NCI-H748 (cell line): ENCODE results near the gene PGPEP1.

Experiments used
- DNase-seq: peaks from one replicate; lab custom pipeline; 2025; ENCODE audit not compliant: unreplicated experiment; lab: John Stamatoyannopoulos, UW

PGPEP1 gene

GRCh38 chr19:18417250-18418028 is 77.0 kb downstream of the PGPEP1 start:
- DNase-seq = peak; percentile 83

DNA sequence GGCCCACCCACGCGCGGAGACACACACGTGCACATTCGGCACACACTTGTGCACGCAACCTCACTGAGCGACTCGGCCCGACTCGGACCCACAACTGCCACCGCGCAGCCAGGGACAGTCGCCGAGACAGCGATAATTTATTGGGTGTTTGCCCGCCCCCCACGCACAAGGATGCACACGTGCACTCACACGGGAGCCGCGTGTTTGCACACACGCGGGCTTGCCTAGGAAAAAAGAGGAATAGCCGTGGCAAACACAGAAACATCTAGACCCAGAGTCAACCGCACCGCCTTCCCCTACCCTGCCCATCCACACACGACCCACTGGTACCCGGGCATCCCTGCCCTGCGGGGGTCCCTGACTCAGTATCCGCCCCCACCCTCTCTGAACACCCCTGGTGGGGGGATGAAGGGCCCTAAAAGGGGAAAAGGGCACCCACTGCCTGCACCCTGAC is 77.7 kb downstream of the PGPEP1 start:
- peak; percentile 41 for DNase-seq

GRCh38 chr19:18418483-18419194 is 78.2 kb downstream of the PGPEP1 start:
- peak; percentile 37 for DNase-seq

DNA sequence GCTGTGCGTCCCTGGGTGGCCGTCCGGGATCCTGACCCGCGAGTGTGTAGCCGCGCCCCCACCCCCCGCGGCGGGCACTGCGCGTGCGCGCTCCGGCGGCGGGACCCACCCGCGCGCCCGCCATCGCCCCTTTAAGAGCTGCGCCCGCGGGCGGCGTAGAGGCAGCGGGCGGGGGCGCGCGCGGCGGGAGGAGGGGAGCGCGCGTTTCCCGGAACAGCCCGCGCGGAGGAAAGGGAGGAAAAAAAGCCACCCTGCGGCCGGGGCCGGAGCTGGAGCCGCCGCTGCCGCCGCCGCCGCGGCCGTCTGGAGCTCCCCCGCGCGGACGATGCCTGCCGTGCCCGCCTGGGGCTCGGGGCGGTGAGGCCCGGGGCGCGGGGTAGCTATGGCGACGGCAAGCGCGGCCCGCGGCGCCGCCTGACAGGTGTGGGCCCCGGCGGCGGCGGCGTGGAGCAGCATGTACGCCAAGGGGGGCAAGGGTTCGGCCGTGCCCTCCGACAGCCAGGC is 78.8 kb downstream of the PGPEP1 start, which contains the start of gene SSBP4:
SSBP4 (plus strand) TSS at position 204 of the 504 bp plus-strand sequence; CDS start at position 455, 251 bp downstream.
- DNase-seq = peak; percentile 82
